Mesenchymal stem cell (in vitro differentiated cells and primary cell): ENCODE results near the gene TRPM8.

ENCODE experiments used
- DNase-seq: peaks from one replicate; pipeline ENCODE4 v3.0.0-alpha.2; 2013
- H2AFZ ChIP-seq: one replicate; pipeline ENCODE4 v1.6.1; 2013; ENCODE audit warnings: low read depth, mild to moderate bottlenecking, control low read depth, inconsistent platforms, low read length, moderate library complexity
- H2AK5ac ChIP-seq: 2 replicates; pipeline ENCODE4 v1.6.1; 2013; ENCODE audit warnings: low read length, moderate library complexity, mild to moderate bottlenecking, inconsistent platforms; ENCODE audit not compliant: severe bottlenecking
- H2BK120ac ChIP-seq: one replicate; pipeline ENCODE4 v1.6.1; 2013; ENCODE audit warnings: low read depth, mild to moderate bottlenecking, inconsistent platforms, low read length, moderate library complexity
- H2BK12ac ChIP-seq, 2 experiments: one replicate each; pipeline ENCODE4 v1.6.1; 2013; ENCODE audit warnings: inconsistent platforms in 2 of 2, low read length in 2 of 2, mild to moderate bottlenecking in 2 of 2, moderate library complexity in 2 of 2, control low read depth in 1 of 2
- H2BK15ac ChIP-seq: one replicate; pipeline ENCODE4 v1.6.1; 2013; ENCODE audit warnings: mild to moderate bottlenecking, low read depth, inconsistent platforms; ENCODE audit not compliant: poor library complexity, severe bottlenecking
- H2BK5ac ChIP-seq: 2 replicates; pipeline ENCODE4 v1.6.1; 2013; ENCODE audit warnings: low read depth, mild to moderate bottlenecking, low read length, control low read depth, inconsistent platforms; ENCODE audit not compliant: poor library complexity, severe bottlenecking
- H3K14ac ChIP-seq, 2 experiments: one replicate each; pipeline ENCODE4 v1.6.1; 2013; ENCODE audit warnings: inconsistent platforms in 2 of 2, low read length in 2 of 2, control low read depth in 1 of 2, mild to moderate bottlenecking in 1 of 2, moderate library complexity in 1 of 2
- H3K18ac ChIP-seq, 2 experiments: one replicate each; pipeline ENCODE4 v1.6.1; 2013; ENCODE audit warnings: inconsistent platforms in 2 of 2, low read length in 2 of 2, control low read depth in 1 of 2, low read depth in 1 of 2, mild to moderate bottlenecking in 1 of 2
- H3K23ac ChIP-seq, 2 experiments: one replicate each; pipeline ENCODE4 v1.6.1; 2013; ENCODE audit warnings: inconsistent platforms in 2 of 2, low read length in 2 of 2, mild to moderate bottlenecking in 2 of 2, moderate library complexity in 2 of 2, control low read depth in 1 of 2
- H3K27ac ChIP-seq: 2 replicates; pipeline ENCODE4 v1.5.1; 2013; ENCODE audit warnings: mild to moderate bottlenecking, moderate library complexity, low read length, control low read depth, inconsistent platforms; ENCODE audit not compliant: poor library complexity, severe bottlenecking
- H3K27me3 ChIP-seq, 2 experiments: 2 replicates each; pipeline versions ENCODE4 v1.6.1 to v1.7.0; 2013; ENCODE audit warnings: low read length in 2 of 2, mild to moderate bottlenecking in 2 of 2, moderate library complexity in 2 of 2, control low read depth in 1 of 2, inconsistent platforms in 1 of 2; ENCODE audit not compliant: control insufficient read depth in 1 of 2, insufficient read depth in 1 of 2
- H3K36me3 ChIP-seq, 2 experiments: 2 replicates each; pipeline versions ENCODE4 v1.6.1 to v1.7.0; 2013; ENCODE audit warnings: low read length in 2 of 2, control low read depth in 1 of 2, inconsistent platforms in 1 of 2, low read depth in 1 of 2, mild to moderate bottlenecking in 1 of 2; ENCODE audit not compliant: insufficient read depth in 2 of 2, control insufficient read depth in 1 of 2
- H3K4ac ChIP-seq, 2 experiments: one replicate each; pipeline ENCODE4 v1.6.1; 2013; ENCODE audit warnings: inconsistent platforms in 2 of 2, low read length in 2 of 2, mild to moderate bottlenecking in 2 of 2, moderate library complexity in 2 of 2, control low read depth in 1 of 2, low read depth in 1 of 2
- H3K4me1 ChIP-seq: 2 replicates; pipeline ENCODE4 v1.6.1; 2013; ENCODE audit warnings: low read depth, low read length, control low read depth; ENCODE audit not compliant: control insufficient read depth, insufficient read depth
- H3K4me2 ChIP-seq: 2 replicates; pipeline ENCODE4 v1.6.1; 2013; ENCODE audit warnings: low read length, mild to moderate bottlenecking, inconsistent platforms; ENCODE audit not compliant: poor library complexity, severe bottlenecking
- H3K4me3 ChIP-seq, 2 experiments: 2 replicates each; pipeline versions ENCODE4 v1.5.1 to v1.7.0; 2013; ENCODE audit warnings: low read length in 2 of 2, mild to moderate bottlenecking in 2 of 2, control low read depth in 1 of 2, low read depth in 1 of 2; ENCODE audit not compliant: insufficient read depth in 1 of 2
- H3K79me1 ChIP-seq: replicated peaks from 2 replicates; pipeline ENCODE4 v1.6.1; 2013; ENCODE audit warnings: mild to moderate bottlenecking, control low read depth, low read length, inconsistent platforms; ENCODE audit not compliant: poor library complexity, severe bottlenecking
- H3K9ac ChIP-seq: 2 replicates; pipeline ENCODE4 v1.7.0; 2013; ENCODE audit warnings: mild to moderate bottlenecking, low read length, moderate library complexity
- H3K9me3 ChIP-seq: 2 replicates; pipeline ENCODE4 v1.7.0; 2013; ENCODE audit warnings: mild to moderate bottlenecking, low read length; ENCODE audit not compliant: control insufficient read depth
- H4K8ac ChIP-seq: one replicate; pipeline ENCODE4 v1.6.1; 2013; ENCODE audit warnings: inconsistent platforms, mild to moderate bottlenecking, low read length, moderate library complexity
- H4K91ac ChIP-seq: one replicate; pipeline ENCODE4 v1.6.1; 2013; ENCODE audit warnings: mild to moderate bottlenecking, low read length, inconsistent platforms
- WGBS: methylation state at CpG from one replicate; pipeline ENCODE4 v1.1.7; 2013; ENCODE audit warnings: mixed read lengths; 5-methylcytosine and 5-hydroxymethylcytosine counted together

Gene TRPM8

DNA sequence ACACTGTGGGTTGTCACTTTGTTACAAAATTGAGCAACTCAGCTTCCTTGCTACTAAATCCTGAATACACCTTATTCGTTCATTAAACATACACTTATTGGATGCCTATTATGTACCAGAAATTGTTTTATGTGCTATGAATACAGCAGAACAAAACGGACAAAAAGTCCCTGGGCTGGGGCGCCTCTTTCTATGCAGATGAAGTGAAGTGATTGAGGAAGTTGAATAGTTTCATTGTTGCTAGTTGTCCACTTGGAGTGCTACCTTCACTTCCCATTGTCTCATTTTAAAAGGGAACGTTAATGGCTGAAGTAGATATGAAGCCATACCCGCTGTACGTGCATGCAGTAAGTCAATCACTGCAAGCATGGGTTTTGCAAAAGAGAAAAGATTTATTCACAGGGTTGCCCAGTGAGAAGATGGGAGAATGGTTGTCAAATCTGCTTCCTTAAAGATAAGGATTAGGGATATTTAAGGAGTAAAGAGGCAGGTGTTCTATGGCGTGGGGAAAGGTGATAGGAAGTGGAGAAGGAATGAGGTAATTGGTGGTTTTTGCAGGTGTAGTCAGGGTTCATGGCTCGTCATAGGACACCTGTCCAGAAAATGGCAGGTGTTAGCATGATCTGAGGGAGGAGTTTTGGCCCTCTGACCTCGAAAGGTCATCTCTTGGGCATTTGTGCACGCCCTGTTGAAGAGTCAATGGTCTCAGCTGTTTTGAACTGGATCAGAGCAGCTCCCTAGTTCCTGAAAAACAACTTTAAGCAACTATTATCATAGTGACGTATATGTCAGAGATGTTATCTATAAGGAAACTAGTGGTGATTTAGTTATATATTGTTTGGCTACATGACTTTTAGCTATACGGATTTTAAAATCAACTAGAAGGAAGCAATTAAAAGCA, 23.5 kb downstream of the TRPM8 start:
- no peak overlapping the region for H3K14ac ChIP-seq
- H4K8ac ChIP-seq: no peak overlapping the region
- H3K27me3 ChIP-seq: peaks cover 6 to 31% of the 10 kb centered on the region in 2 experiments
- peaks cover 24% of the 10 kb centered on the region for H3K9me3 ChIP-seq
- no peak overlapping the region for H3K23ac ChIP-seq
- no peak overlapping the region for H4K91ac ChIP-seq
- WGBS: 81% methylated on average over 11 of the region's 12 CpGs
- H2AFZ ChIP-seq: no peak overlapping the region
- no peak overlapping the region for H3K18ac ChIP-seq
- no peak for DNase-seq
- H2BK120ac ChIP-seq: no peak overlapping the region
- H3K79me1 ChIP-seq: no peaks in the 10 kb centered on the region
- no peak overlapping the region for H2AK5ac ChIP-seq
- no peak overlapping the region for H2BK15ac ChIP-seq
- H3K27ac ChIP-seq: no peak overlapping the region
- no peak overlapping the region for H3K4ac ChIP-seq
- no peak overlapping the region for H3K4me2 ChIP-seq
- H3K9ac ChIP-seq: no peak overlapping the region
- no peak overlapping the region for H2BK5ac ChIP-seq
- H3K4me1 ChIP-seq: no peaks in the 10 kb centered on the region
- H2BK12ac ChIP-seq: no peak overlapping the region
- no peaks in the 10 kb centered on the region for H3K36me3 ChIP-seq
- H3K4me3 ChIP-seq: no peak overlapping the region

DNA sequence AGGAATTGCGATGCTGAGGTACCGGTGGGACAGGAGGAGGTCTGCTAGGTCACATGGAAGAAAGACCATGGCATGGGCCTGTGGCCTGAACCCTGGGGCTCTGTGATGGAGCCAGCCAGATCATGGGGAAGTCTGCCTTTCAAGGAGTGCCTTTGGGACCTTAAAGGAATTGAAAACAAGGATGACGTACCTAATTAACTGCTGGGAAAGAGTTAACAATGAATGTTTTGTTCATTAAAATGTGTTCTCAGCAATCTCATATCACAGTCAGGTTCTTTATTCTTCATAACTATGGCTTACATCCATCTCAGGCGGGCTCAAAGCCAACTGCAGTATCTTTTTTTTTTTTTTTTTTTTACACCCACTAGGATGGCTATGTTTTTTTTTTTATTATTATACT, 25.6 kb downstream of the TRPM8 start:
- H2BK5ac ChIP-seq: no peak overlapping the region
- no peak overlapping the region for H3K18ac ChIP-seq
- WGBS: 95% methylated on average over 2 of the region's 4 CpGs
- H2AK5ac ChIP-seq: no peak overlapping the region
- DNase-seq: no peak
- no peak overlapping the region for H2BK12ac ChIP-seq
- no peak overlapping the region for H2BK120ac ChIP-seq
- H3K79me1 ChIP-seq: no peaks in the 10 kb centered on the region
- no peak overlapping the region for H4K8ac ChIP-seq
- no peaks in the 10 kb centered on the region for H3K36me3 ChIP-seq
- H3K27me3 ChIP-seq: peaks cover 7 to 25% of the 10 kb centered on the region in 2 experiments
- H4K91ac ChIP-seq: no peak overlapping the region
- no peak overlapping the region for H2BK15ac ChIP-seq
- H3K27ac ChIP-seq: no peak overlapping the region
- H3K4me2 ChIP-seq: no peak overlapping the region
- no peak overlapping the region for H3K9ac ChIP-seq
- no peak overlapping the region for H3K14ac ChIP-seq
- no peak overlapping the region for H3K4me3 ChIP-seq
- H2AFZ ChIP-seq: no peak overlapping the region
- H3K4ac ChIP-seq: no peak overlapping the region
- H3K4me1 ChIP-seq: no peaks in the 10 kb centered on the region
- H3K23ac ChIP-seq: no peak overlapping the region
- H3K9me3 ChIP-seq: peaks cover 31% of the 10 kb centered on the region

DNA sequence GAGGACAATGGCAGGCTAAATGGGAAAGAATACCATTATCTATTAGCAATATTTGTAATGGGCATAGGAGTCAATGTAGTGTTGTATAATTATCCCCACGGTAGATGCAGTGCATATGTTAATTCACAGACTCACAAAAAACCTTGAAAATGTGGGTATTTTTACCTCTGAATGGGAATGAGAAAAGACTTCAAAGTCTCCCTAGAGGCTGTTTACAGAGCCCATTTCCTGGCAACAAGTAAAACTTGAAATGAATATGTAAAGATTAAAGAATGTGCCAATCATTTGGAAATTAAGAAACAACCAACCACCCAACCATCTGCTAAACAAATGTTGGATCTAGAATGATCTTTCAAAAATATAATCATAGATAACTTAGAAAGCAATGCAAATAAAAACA, 27.1 kb downstream of the TRPM8 start:
- Histone ChIP-seq H3K14ac (no peak overlapping the region), H3K4me1 (no peaks in the 10 kb centered on the region), H3K9me3 (peaks cover 31% of the 10 kb centered on the region), H3K4me3 (no peak overlapping the region), H3K4me2 (no peak overlapping the region), H2BK120ac (no peak overlapping the region), H3K23ac (no peak overlapping the region), H3K4ac (no peak overlapping the region), H3K18ac (no peak overlapping the region), H3K9ac (no peak overlapping the region), H3K36me3 (no peaks in the 10 kb centered on the region), H3K79me1 (no peaks in the 10 kb centered on the region), H2AFZ (no peak overlapping the region), H2BK12ac (no peak overlapping the region), H4K91ac (no peak overlapping the region), H2BK15ac (no peak overlapping the region), H3K27ac (no peak overlapping the region), H2AK5ac (no peak overlapping the region), H4K8ac (no peak overlapping the region), H2BK5ac (no peak overlapping the region), H3K27me3 (peaks cover 4 to 11% of the 10 kb centered on the region in 2 experiments)
- no CpG with 5 or more reads among the region's 1 CpG for WGBS
- no peak for DNase-seq

DNA sequence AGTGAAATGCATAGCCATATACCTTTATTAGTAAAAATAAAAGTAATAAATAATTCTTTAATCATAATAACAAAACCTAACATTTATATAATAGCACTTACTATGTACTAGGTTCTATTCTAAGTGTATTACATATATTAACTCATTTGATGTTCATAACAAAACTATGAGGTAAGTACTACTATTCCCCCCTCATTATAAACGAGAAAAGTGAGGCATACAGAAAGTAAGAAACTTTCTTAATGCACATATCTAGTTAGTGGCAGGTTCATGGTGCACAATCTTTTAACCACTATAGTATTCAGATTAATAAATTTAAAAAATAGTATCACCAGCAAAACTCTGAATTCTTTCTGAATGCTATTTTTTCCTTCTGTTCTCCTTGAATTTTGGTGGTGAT, 27.5 kb downstream of the TRPM8 start:
- H3K9me3 ChIP-seq: peaks cover 31% of the 10 kb centered on the region
- H3K9ac ChIP-seq: no peak overlapping the region
- no peak overlapping the region for H2BK15ac ChIP-seq
- H2AK5ac ChIP-seq: no peak overlapping the region
- H3K23ac ChIP-seq: no peak overlapping the region
- H3K4ac ChIP-seq: no peak overlapping the region
- no peak overlapping the region for H2BK12ac ChIP-seq
- no peak overlapping the region for H3K27ac ChIP-seq
- no CpG with 5 or more reads among the region's 1 CpG for WGBS
- no peak overlapping the region for H4K8ac ChIP-seq
- no peaks in the 10 kb centered on the region for H3K4me1 ChIP-seq
- H3K4me3 ChIP-seq: no peak overlapping the region
- H3K36me3 ChIP-seq: no peaks in the 10 kb centered on the region
- no peak overlapping the region for H2BK5ac ChIP-seq
- peaks cover 4 to 11% of the 10 kb centered on the region in 2 experiments for H3K27me3 ChIP-seq
- no peak overlapping the region for H4K91ac ChIP-seq
- H3K18ac ChIP-seq: no peak overlapping the region
- H3K79me1 ChIP-seq: no peaks in the 10 kb centered on the region
- DNase-seq: no peak
- no peak overlapping the region for H3K4me2 ChIP-seq
- no peak overlapping the region for H2BK120ac ChIP-seq
- H3K14ac ChIP-seq: no peak overlapping the region
- no peak overlapping the region for H2AFZ ChIP-seq
